GM19463 (cell line): Measurements from ENCODE around the gene SLC6A12.
"Not testable (repeated sequence)": the region's sequence is repeated elsewhere in the genome, so short reads cannot be mapped to it uniquely, and the experiment has no call there.

ENCODE experiments used
- ATAC-seq: cut with Tn5 transposase; IDR thresholded peaks from one replicate; pipeline ENCODE4 v1.9.1; 2021; ENCODE audit warnings: mild to moderate bottlenecking, moderate library complexity; ENCODE audit not compliant: unreplicated experiment

Gene SLC6A12

DNA sequence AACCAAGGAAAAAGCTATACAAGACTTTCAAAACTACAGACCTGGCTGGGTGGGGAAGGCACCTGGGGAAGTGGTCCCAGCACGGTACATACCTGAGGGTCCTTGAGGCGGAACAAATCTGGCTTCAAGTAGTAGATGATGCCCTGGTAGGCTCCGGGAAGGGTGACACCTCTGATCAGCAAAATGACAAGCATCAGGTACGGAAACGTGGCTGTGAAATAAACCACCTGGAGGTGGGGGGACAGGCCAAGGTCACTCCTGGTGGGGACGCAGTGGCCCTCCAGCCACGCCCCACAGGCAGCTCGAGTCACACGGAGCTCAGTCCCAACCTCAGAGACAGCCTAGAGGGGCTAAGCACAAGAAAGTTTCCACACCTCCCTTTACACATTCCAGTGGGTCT is 15.3 kb downstream of the SLC6A12 start:
- no peak for ATAC-seq

DNA sequence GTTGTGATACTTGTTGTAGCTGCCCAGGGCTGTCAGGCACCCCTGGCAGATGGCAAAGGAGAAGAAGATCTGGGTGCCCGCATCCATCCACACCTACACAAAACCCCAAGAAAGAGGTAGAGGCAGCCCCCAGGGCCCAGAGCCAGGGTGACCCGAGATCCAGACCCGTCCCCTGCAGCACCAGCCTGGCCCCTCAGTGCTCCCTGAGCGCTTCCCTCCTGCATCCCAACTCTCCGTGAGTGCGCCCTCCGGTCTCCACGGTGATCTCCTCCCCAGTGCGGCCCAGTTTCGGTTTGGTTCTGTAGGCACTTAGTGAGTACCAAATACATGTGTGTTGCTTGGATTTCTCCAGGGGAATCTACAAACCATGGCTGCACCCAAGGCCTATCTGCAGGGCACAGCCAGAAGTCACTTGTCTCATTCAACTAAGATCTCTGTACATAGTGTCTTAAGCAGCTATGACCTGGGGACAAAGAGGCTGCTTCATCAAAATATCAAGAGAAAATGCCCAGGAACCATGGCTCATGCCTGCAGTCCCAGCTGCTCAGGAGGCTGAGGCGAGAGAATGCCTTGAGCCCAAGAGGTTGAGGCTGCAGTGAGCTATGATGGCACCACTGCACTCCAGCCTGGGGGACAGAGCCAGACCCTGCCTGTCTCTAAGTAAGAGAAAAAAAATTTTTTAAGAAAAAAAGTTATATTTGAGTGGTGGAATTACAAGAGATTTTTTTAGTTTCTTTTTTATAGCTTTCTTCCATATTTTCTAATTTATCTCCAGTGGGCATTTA is 15.9 kb downstream of the SLC6A12 start:
- ATAC-seq: no peak

DNA sequence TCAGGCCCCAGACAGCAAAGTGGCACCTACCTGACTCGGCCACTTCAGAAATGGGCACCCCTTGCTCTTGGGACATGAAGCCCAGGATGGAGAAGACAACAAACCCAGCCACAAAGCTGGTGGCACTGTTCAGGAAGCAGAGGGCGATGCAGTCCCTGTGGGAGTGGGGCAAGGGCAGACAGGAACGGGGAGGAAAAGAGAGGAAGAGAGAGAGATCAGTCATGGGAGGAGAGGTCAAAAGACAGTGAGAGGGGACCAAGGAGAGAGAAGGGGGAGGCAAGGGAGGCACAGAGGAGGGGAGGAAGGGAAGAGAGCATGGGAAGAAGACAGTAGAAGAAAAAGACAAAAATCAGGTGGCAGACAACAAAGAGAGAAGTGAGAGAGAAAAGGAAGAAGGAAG is 16.6 kb downstream of the SLC6A12 start:
- ATAC-seq: no peak

DNA sequence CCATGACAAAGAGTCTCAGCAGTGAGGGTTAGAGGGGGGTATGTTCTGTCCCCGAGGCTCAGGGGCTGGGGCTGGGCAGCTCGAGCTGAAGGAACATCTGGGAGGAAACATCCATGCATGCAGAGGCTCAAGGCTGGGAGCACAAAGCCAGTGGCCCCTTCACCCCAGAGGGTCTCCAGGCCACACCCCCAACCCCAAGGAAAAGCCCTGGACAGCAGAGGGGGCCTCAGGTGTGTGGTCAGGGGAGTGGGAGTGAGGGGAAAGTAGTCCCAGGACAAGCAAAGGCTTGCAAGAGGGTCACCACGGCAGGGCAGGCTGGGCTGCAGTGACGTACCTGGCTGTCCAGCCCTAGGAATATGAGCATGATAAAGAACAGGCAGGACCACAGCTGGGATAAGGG is 17.5 kb downstream of the SLC6A12 start:
- no peak for ATAC-seq

DNA sequence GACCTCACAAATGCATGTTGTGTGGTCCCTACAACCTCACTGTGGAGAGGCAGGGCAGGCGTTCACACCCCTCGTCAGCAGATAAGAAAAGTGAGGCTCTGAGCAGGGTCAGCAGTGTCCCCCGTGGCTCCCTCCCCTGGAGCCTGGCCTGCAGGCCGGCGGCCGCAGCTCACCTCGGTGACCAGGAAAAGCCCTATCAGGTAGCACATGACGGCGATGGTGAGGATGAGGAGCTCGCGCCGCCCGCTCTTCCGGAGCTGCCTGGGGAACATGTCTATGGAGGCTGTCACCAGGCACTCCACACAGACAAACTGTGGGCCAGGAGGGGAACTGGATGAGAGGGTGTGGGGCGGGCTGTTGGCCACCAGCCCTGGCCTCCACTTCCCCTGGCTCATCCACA is 18.0 kb downstream of the SLC6A12 start:
- no peak for ATAC-seq

DNA sequence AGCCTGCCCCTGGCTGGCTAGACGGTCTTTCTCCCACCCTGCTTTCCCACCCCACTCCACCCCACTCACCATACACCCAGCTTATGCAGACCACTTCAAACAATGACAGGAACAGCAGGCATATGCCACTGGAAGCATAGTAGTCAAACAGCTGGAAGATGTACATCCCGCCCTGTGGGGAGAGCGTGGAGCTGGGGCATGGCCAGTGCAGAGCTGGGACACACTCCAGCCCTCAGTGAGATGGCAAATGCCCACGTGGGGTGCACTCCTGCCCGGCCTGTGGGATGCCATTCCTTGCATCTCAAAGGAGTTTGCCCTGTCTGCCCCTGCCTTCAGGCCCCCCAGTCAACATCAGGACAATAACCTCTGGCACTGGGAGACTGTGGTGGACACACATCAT is 18.8 kb downstream of the SLC6A12 start:
- no peak for ATAC-seq

DNA sequence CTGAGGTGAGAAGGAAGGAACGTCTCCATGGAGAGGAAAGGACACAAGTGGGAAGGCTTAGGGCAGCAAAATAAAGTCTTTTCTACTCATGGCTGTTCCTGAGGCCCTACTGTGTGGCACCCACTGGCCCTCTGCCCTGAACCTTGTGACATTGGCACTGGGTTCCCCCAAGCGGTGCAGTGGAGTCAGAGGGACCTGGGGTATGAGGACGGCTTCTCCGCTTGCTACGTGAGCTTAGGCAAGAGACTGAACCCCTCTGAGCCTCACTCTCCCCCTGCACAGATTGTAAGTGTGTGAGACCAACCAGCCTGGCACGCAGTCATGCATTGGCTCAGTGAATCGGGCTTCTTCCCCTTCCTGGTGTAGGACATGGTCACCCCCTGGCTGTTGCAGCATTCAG is 19.7 kb downstream of the SLC6A12 start:
- ATAC-seq: no peak

DNA sequence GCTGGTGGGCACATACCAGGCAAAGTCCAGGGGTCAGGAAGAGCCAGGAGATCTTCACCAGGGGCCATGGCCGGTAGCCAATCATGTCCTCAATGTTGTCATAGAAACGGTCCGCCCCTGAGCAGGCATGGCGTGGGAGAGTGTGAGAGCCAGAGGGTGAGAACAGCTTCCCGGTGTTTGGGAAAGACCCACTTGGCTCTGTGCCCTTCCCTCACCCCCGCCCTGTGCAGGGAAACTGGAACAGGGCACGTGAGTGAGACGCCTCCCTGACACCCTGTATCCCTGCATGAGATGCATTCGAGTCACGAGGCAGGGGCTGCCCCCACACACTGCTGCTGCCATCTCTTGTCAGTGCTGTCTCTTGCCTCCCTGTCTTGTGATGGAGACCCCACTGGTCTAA is 20.7 kb downstream of the SLC6A12 start:
- no peak for ATAC-seq

DNA sequence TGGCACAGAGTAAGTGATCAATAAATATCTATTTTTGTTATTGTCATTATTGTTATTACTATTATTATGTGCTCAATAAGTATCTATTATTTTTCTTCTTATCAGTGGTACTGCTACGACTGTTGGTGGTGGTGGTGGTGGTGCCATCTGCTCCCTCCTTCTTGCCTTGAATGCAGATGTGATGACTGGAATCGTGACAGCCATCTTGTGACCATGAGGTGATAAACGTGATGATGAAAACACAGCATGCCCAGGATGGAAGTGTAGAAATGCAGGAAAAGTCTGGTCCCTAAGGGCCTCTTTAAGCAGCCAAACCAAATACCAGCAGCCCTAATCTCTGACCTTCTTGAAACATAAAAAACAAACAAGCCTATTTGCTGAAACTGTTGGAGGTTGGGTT is 22.4 kb downstream of the SLC6A12 start:
- no peak for ATAC-seq

DNA sequence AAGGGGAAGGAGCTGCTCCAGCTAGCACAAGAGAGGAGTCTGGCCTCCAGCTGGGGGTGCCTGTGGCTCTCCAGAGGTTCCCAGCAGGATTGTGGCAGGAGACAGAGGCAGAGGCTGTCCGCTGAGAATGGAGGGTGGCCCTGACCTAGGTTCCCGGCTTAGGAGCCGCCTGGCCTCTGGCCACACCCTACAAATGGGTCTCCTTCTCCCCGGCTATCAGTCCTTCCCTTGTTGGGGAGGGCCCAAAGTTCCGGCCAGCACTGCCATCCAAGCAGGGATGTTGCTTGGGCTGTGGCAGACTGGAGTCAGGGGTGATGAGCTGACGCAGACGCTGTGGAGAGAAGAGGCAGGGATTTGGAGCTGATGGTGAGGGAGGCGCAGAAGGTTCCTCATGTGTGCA is 23.1 kb downstream of the SLC6A12 start:
- no peak for ATAC-seq

DNA sequence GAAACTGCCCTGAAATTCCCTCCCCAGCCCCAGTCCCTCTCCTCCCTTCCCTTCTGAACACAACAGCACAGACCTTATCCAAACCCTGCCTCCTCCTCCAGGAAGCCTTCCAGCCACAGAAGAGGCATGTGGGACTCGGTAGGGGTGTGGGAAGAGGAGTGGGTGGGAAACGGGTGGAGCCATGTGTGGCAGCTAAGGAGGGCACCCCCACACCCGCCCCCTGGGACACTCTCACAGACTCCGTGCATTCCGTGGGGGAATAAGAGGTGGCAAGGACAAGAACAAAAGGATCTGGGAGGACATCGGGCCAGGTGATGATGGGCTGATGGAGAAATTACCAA is 24.4 kb downstream of the SLC6A12 start:
- ATAC-seq: no peak

DNA sequence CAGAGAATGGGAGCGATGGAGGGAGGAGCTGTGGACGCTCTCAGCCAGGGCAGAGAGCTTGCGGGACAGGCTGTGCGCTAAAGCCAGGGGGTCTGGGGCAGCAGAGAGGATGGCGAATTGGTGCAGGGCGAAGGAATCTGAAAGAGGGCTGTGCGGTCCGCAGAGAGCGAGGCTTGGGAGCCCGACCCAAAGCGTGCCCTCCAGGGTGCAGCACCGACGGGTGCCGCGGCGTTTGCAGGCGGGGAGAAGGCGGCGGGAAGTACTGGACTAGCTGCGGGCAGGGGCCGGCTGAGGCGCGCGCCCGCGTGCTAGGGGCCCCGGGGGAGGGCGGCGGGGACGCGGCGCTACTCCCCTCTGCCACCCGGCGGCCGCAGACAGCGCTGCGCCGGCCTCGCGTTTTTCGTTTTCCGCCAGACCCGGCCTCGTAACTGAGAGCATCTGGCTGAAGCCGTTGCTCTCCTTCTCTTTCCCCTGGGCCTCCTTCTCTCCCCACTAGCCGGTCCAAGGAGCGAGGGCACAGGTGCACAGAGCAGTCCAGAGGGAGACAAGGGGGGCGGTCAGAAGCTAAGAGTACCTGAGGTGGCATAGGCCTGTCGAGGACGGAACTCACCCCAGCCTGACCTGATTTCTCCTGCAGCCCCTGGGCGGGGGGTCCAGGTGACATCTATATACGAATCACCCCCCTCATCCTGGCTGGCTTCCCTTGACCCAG is 24.9 kb downstream of the SLC6A12 start:
- no peak for ATAC-seq

DNA sequence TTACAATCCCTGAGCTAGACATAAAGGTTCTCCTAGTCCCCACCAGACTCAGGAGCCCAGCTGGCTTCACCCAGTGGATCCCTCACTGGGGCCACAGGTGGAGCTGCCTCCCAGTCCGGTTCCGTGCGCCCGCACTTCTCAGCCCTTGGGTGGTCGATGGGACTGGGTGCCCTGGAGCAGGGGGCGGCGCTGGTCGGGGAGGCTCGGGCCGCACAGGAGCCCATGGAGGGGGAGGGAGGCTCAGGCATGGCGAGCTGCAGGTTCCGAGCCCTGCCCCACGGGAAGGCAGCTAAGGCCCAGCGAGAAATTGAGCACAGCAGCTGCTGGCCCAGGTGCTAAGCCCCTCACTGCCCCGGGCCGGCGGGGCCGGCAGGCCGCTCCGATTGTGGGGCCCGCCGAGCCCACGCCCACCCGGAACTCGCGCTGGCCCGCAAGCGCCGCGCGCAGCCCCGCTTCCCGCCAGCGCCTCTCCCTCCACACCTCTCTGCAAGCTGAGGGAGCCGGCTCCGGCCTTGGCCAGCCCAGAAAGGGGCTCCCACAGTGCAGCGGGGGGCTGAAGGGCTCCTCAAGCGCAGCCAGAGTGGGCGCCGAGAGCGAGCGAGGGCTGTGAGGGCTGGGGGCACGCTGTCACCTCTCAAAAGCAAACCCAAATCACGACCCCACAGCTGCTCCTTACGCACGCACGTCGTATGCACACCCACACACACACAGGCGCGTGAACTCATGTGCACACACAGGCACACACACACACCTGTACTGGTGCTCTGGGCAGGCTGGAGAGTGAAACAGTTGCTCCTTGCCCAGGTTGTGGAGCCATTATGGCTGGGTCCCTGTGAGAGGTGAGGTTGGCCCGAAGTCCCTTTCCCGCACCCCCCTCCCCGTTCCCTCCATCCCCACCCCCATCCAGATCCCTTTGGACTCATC is 25.7 kb downstream of the SLC6A12 start:
- ATAC-seq: not testable (repeated sequence)

DNA sequence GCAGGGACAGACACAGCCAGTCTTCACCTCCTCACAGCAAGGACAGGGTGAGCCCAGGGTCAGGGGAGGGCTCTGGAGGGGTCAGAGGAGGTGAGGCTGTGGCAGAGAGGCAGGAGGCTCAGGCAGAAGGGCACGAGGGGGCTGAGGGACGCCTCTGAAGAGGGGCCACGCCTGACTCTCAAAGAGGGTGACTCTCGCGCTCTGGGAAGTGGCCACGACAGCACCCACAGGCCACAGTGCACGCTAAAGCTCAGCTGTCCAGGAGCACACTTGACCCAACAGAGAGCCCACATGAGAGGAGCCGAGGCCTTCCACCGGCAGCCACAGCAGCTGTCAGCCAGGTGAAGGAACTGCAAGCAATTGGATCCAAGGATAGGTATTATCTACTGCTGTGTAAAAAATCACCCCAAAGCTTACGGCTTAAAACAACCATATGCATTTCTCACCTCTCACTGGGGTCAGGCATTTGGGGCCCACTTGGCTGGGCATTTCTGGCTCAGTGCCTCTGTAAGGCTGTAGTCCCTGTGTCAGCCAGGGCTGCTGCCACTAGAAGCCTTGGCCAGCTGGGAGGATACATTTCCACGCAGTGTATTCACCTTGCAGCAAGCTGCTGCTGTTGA is 27.8 kb downstream of the SLC6A12 start:
- no peak for ATAC-seq

DNA sequence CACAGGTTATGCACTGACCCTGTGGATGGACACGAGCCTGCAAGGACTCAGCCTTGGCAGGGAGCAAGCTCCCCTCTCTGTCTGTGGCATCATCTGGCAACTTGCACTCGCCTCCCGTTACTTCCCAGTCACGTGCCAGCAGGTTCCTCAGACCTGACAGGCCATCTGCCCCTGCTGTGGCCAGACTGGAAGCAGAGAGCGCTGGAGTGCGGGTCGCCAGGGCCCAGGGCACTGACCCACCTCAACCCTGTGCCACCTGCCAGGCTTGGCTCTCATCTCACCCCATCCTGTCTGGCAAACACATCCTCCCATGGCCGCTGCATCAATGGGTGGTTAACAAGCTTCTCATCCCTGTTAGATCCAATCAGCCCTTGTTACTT is 28.4 kb downstream of the SLC6A12 start:
- no peak for ATAC-seq

DNA sequence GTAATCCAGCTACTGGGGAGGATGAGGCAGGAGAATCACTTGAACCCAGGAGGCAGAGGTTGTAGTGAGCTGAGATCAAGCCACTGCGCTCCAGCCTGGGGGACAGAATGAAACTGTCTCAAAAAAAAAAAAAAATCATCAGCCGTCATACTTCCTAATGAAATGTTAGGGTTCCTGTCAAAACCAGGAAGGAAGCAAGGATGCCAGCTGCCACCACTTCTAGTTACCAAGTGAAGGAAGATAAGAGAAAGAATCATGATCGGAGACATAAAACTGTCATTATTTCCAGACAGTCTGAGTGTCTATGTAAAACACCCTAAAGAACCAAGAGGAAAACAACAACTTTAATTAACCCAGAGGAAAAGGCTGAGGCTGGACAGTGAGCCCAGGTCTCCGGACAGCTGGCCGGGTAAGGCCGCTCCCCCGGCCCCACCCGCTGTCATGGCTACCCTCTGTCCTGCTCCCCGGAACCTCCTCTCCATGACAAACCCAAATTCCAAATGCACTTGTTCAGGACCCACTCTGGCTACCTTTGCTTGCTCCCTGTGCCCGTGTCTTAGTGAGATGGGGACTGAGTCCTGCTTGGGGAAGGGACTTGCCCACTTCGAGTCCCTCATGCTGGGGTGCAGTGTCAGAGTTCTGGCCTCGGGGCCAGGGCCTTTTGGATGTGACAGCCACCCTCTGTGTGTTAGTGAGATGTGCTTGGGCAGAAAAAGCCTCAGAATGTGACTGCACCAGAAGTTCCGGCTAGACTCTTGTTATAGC is 29.0 kb downstream of the SLC6A12 start:
- ATAC-seq: no peak

DNA sequence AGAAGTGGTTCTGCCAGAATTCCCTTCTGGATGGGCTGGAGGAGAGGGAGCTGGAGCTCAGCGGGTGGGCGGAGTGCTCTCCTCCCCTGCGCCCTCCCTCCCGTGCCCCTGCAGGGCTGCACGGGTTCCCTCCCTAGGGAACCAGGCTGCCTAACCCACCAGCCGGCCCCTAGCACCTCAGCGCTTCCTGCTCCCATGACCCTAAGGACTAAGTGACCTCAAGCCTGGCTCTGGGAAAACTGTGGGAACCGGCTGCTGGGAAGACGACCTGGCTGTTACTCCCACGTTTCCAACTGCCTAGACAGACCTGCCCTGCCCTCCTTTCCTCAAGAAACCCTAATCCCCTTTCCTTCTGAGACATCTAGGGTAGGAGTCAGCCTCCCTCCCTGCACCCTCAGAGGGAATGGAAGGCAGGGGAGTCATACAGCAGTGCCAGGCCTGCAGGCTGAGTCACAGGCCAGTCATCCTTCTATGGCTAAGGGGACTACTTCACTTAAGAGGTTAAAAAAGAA is 31.5 kb downstream of the SLC6A12 start:
- ATAC-seq: no peak

DNA sequence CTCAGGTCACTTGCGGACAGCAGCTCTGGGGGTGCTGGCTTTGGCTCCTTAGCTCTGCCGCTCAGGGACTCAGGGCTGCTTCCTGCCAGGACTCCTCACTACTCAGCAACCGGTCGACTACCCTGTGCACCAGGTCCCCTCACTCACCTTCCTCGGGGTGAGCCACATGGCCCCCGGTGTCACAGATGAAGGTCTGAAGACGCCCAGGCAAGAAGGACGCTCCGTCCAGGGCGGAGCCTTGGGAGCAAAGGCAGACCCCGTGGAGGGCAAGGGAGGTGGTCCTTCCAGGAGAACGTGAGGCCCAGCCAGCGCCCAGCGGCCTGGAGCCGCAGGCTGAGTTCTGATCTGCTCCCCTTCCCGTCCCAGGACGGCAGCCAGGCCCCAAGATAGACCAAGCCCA is 32.0 kb downstream of the SLC6A12 start:
- ATAC-seq: no peak

DNA sequence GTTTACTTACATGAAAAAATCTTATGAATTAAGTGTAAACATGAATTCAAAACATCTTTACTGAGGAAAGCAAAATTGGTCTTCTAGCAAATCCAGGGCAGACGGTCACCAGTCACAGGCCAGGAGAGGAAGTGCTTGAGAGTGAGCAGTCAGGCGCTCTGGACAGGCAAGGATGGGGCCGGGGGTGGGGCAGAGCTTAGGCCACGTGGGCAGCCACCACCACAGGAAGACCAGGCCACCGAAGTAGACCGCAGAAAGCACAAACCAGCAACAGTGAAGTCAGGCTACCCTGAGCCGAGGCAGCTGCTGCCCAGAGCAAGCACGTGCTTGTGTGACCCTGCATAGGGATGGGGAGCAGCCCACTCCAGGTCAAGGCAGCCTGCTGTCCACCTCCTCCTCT is 33.5 kb downstream of the SLC6A12 start:
- ATAC-seq: no peak

DNA sequence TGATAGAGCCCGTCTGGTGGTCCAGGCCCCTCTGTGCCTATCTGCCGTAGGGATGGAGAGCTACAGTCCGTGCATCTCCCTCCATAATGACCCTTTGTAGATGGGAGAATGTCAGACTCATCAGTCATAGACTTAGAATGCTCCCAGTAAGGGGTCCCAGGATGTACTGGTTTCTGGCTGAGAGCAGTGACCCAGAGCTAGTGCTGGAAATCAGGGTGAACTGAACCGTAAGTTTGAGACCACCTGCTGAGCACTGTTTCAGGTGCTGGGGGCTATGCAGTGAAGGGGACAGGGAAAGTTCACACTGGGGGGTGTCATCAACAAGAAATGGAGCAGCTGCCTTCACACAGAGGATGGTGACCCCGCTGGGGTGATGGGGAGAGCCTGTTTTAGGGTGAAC is 34.1 kb downstream of the SLC6A12 start:
- no peak for ATAC-seq
